GM13976 (cell line): ENCODE data around the gene BCL2L1.

ENCODE experiments used
- DNase-seq: peaks from one replicate; pipeline ENCODE4 v3.0.0; 2012; ENCODE audit warnings: low spot score
- in situ Hi-C: fragments of 300-500 bp; cut with MboI; formaldehyde crosslinking; loops from one replicate; pipeline ENCODE4 v1.12.0; 2022; ENCODE audit warnings: low sequenced_read_pairs, mixed read lengths, inconsistent platforms; ENCODE audit not compliant: unreplicated experiment
- TF ChIP-seq, protein P1 (sequence below): IDR thresholded peaks from 2 replicates; pipeline ENCODE4 v1.5.1; 2012; ENCODE audit warnings: borderline replicate concordance, mild to moderate bottlenecking; ENCODE audit not compliant: insufficient read depth; ENCODE audit errors: extremely low read depth, missing control alignments, control extremely low read depth

Gene BCL2L1

DNA sequence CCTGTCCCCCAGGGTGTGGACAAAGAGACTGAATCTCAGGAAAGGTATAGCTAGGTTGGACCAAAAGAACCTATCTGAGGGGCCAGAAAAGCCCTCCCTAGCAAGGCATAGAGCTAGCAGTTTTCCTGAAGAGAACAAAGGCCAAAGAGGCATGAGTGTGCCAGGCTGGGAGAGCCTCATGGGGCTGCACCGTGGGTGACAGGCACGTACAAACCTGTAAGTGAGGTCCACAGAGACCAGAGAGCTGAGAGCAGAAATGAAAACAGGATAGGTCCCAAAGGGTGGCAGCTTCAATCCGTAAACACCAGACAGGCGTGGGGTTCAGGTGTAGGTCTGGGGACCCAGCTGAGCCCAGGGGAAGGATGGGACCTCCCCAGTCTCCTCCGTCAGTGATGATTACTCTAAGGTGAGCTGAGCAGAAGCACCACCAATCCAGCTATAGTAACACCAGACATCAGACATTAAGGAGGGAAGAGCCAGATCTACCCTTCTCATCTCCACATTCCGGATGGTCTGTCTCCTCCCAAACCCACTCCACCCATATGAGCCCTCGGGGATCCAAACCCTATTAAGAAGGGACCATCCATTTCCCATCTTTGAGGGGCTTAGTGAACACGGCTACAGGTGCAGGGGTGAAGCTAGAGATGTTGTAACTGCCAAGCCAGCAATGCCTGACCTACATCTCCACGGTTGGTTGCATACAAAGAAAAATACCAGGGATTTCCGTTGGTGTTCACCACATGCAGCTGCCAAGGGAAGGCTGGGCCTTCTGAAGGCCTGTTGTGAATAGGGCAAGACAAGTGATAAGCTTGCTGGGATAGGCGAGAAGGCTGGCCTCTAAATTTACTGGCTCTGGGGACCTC is 38.3 kb downstream of the BCL2L1 start:
- TF ChIP-seq, protein P1, sequence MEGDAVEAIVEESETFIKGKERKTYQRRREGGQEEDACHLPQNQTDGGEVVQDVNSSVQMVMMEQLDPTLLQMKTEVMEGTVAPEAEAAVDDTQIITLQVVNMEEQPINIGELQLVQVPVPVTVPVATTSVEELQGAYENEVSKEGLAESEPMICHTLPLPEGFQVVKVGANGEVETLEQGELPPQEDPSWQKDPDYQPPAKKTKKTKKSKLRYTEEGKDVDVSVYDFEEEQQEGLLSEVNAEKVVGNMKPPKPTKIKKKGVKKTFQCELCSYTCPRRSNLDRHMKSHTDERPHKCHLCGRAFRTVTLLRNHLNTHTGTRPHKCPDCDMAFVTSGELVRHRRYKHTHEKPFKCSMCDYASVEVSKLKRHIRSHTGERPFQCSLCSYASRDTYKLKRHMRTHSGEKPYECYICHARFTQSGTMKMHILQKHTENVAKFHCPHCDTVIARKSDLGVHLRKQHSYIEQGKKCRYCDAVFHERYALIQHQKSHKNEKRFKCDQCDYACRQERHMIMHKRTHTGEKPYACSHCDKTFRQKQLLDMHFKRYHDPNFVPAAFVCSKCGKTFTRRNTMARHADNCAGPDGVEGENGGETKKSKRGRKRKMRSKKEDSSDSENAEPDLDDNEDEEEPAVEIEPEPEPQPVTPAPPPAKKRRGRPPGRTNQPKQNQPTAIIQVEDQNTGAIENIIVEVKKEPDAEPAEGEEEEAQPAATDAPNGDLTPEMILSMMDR, result no peak
- in situ Hi-C loops, result no loop called here
- no peak for DNase-seq

DNA sequence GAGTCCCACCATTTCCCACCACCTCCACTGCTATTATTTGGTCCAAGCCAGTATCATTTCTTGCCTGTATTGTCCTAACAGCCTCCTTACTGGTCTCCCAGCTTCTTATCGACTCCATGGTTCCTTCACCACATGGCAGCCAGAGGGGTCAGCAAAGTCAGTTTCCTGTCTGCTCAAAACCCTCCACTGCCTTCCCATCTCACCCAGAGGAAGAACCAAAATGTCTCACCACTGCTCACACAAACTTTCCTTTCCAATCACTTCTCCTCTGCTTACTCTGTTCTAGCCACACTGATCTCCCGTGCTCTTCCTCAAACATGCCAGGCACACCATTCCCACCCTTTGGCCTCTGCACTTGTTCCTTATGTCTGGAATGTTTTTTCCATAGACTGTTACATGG is 39.7 kb downstream of the BCL2L1 start:
- in situ Hi-C loops, result no loop called here

DNA sequence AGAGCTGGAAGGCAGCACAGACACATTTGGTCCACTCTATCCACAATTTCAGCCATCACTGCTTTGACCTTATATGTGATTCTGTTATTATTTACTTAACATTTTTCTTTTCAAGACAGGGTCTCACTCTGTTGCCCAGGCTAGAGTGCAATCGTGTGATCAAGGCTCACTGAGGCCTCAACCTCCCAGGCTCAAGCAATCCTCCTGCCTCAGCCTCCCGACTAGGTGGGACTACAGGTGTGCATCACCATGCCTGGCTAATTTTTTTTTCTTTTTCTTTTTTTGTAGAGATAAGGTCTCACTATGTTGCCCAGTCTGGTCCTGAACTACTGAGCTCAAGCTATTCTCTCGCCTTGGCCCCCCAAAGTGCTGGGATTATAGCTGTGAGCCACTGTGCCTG is 40.3 kb downstream of the BCL2L1 start:
- TF ChIP-seq, protein P1, result no peak
- no peak for DNase-seq
- in situ Hi-C loops, result no loop called here

More for the DNA sequence above, 39.7 kb downstream of the BCL2L1 start:
- no peak for DNase-seq
- TF ChIP-seq, protein P1, result no peak

DNA sequence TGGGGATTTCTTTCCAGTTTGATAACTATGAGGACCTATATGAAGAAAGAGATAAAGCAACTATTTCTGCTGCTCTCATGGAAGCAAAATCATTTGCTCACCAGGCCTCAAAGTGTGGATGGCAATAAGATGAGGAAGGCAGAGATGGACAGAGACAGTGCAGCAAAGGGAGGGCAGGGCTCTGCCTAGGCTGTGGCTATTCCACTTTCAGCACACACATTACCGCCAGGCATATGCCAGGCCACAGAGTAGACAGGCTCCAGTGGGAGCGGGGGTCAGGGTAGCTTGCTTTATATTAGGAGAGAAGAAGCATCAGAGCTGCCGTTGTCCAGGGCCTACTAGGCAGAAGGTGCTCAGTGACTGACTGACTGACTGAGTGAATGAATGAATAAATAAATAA is 40.9 kb downstream of the BCL2L1 start:
- DNase-seq, result no peak
- TF ChIP-seq, protein P1, result no peak
- in situ Hi-C loops, result no loop called here

DNA sequence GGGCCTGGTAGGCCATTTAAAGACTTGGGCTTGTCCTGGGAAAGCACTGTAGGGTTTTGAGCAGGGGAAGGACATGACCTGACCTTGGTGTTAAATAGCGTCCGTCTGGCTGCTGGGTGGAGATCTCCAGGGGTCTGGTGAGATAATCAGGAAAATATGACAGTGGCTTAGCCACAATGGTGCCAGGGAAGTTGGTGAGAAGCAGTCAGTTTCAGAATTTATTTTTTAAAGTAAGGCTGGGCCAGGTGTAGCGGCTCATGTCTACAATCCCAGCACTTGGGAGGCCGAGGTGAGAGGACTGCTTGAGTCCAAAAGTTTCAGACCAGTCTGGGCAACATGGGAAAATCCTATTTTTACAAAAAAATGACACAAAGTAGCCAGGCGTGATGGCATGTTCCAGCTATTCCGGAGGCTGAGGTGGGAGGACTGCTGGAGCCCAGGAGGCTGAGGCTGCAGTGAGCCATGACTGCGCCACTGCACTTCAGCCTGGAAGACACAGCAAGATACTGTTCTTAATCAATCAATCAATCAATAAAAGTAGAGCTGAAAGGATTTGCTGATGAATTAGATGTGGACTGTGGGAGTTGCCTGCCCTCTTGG is 41.4 kb downstream of the BCL2L1 start:
- TF ChIP-seq, protein P1, result no peak
- no peak for DNase-seq
- in situ Hi-C loops, result no loop called here

DNA sequence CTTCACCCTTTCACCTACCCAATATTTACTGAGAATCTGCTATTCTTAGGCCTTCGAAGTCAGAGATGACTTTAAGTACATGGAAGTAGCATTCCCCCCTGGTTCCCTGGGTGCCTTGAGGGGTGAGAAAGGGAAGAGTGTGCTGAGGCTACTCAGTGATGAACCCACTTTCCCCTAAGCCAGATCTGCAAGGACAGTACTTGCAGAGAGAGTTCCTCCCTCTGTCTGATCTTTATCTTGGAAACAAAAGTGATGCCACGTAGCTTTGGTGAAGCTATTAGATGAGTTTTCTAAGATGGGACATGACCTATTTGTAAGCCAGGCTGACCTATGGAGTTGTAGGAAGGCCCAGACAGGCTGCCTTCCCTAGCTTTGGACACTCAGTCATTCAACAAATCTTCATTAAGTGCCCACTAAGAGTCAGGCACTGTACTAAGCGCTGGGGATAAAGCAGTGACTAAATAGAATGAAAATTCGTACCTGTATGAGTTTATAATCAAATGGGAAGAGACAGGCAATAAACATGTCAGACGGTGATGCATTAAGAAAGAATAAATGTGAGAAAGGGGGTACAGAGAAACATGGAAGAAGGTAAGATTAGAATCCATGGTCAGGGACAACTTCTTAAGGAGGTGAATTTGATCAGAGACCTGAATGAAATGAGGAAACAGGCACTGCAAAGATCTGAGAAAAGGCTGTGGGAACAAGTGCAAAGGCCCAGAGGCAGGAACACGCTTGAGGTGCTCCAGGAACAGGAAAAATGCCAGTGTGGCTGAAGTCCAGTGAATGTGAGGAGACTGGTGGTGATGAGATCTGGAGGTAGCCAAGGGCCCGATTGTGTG is 42.2 kb downstream of the BCL2L1 start:
- DNase-seq, result no peak
- TF ChIP-seq, protein P1, result no peak
- in situ Hi-C loops, result no loop called here
